ENCODE results near the gene MAP3K15. TPM values are rescaled to one million over a fixed set of nuclear protein-coding genes. Genes with fewer than 3 reads are reported as not detected.

MAP3K15 gene
- total and polyA plus RNA-seq, 10 of the 15 experiments (the other 5 are each of a cell fraction or from before 2014, with no cell fraction given) = 0.03 to 0.16 TPM; not detected in 8

DNA sequence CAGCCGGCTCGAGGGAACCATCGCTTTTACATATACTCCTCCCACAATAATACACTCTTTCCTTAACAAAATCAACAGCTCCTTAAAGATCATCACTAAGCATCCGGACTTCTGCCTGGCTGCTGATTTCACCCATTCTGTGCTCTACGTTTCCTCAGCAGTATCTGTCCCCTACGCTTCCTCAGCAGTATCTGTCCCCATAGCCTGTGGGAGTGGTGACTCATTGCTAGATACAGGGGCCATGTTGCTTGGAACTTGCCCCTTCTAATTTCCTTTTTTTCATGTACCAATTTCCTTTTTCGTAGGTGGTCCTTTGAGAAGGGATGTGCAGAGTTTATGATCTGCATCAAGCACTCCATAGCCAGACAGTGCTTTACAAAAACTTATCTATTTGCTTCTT lies 18.6 kb downstream of the MAP3K15 start:
- Histone ChIP-seq H3K4me3 (no peak overlapping the region), H3K9ac (ENCODE audit: control insufficient read depth, insufficient read depth, low read length) (no peak overlapping the region), H3K36me3 (ENCODE audit: control insufficient read depth in 2 of 2, insufficient read depth in 2 of 2, low read length in 1 of 2) (no peaks in the 10 kb centered on the region), H3K27ac (ENCODE audit: control insufficient read depth, insufficient read depth) (no peak overlapping the region), H2AFZ (ENCODE audit: control insufficient read depth, low read depth, low read length) (no peak overlapping the region), H3K9me3 (replicated peaks; ENCODE audit: control insufficient read depth, insufficient read depth, low read length) (no peaks in the 10 kb centered on the region), H4K20me1 (ENCODE audit: control insufficient read depth, insufficient read depth) (no peaks in the 10 kb centered on the region), H3K4me2 (ENCODE audit: control insufficient read depth, insufficient read depth) (no peak overlapping the region), H3K4me1 (ENCODE audit: control insufficient read depth, insufficient read depth, low read length) (no peaks in the 10 kb centered on the region), H3K79me2 (ENCODE audit: control insufficient read depth, insufficient read depth, low read length) (no peaks in the 10 kb centered on the region), H3K27me3 (replicated peaks in 1 of 2; ENCODE audit: control insufficient read depth in 2 of 2, insufficient read depth in 2 of 2, low read length in 1 of 2) (no peaks in the 10 kb centered on the region)
- SMC1A ChIA-PET (ENCODE audit: uncharacterized antibody, unreplicated experiment) = interaction anchor here (1.6 kb wide), 1 partner anchor 11 kb away, joined by 6 read pairs; no protein-coding TSS in a partner anchor
- POLR2A ChIA-PET = no interaction called here
- TF ChIP-seq FOS (IDR thresholded peaks at IDR 0.05; ENCODE audit: borderline replicate concordance, extremely low read depth, insufficient read length) = no peak
- TF ChIP-seq SMAD1 (IDR thresholded peaks at IDR 0.05; ENCODE audit: low read depth, partially characterized antibody) = no peak
- no peak for TF ChIP-seq CBX3 (IDR thresholded peaks at IDR 0.05; ENCODE audit: borderline replicate concordance, low read depth)
- TF ChIP-seq MEF2B (IDR thresholded peaks at IDR 0.05; ENCODE audit: partially characterized antibody, poor library complexity, severe bottlenecking) = no peak
- TF ChIP-seq RB1 (IDR thresholded peaks at IDR 0.05; ENCODE audit: borderline replicate concordance) = no peak
- no peak for TF ChIP-seq ZNF24 (IDR thresholded peaks at IDR 0.05)
- TF ChIP-seq EZH2 (IDR thresholded peaks at IDR 0.05; ENCODE audit: borderline replicate concordance, control insufficient read depth, low read depth, low read length) = no peak
- TF ChIP-seq, protein P1, sequence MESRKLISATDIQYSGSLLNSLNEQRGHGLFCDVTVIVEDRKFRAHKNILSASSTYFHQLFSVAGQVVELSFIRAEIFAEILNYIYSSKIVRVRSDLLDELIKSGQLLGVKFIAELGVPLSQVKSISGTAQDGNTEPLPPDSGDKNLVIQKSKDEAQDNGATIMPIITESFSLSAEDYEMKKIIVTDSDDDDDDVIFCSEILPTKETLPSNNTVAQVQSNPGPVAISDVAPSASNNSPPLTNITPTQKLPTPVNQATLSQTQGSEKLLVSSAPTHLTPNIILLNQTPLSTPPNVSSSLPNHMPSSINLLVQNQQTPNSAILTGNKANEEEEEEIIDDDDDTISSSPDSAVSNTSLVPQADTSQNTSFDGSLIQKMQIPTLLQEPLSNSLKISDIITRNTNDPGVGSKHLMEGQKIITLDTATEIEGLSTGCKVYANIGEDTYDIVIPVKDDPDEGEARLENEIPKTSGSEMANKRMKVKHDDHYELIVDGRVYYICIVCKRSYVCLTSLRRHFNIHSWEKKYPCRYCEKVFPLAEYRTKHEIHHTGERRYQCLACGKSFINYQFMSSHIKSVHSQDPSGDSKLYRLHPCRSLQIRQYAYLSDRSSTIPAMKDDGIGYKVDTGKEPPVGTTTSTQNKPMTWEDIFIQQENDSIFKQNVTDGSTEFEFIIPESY (IDR thresholded peaks at IDR 0.05) = no peak
- TF ChIP-seq, protein P2, sequence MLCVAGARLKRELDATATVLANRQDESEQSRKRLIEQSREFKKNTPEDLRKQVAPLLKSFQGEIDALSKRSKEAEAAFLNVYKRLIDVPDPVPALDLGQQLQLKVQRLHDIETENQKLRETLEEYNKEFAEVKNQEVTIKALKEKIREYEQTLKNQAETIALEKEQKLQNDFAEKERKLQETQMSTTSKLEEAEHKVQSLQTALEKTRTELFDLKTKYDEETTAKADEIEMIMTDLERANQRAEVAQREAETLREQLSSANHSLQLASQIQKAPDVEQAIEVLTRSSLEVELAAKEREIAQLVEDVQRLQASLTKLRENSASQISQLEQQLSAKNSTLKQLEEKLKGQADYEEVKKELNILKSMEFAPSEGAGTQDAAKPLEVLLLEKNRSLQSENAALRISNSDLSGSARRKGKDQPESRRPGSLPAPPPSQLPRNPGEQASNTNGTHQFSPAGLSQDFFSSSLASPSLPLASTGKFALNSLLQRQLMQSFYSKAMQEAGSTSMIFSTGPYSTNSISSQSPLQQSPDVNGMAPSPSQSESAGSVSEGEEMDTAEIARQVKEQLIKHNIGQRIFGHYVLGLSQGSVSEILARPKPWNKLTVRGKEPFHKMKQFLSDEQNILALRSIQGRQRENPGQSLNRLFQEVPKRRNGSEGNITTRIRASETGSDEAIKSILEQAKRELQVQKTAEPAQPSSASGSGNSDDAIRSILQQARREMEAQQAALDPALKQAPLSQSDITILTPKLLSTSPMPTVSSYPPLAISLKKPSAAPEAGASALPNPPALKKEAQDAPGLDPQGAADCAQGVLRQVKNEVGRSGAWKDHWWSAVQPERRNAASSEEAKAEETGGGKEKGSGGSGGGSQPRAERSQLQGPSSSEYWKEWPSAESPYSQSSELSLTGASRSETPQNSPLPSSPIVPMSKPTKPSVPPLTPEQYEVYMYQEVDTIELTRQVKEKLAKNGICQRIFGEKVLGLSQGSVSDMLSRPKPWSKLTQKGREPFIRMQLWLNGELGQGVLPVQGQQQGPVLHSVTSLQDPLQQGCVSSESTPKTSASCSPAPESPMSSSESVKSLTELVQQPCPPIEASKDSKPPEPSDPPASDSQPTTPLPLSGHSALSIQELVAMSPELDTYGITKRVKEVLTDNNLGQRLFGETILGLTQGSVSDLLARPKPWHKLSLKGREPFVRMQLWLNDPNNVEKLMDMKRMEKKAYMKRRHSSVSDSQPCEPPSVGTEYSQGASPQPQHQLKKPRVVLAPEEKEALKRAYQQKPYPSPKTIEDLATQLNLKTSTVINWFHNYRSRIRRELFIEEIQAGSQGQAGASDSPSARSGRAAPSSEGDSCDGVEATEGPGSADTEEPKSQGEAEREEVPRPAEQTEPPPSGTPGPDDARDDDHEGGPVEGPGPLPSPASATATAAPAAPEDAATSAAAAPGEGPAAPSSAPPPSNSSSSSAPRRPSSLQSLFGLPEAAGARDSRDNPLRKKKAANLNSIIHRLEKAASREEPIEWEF (IDR thresholded peaks at IDR 0.05; ENCODE audit: insufficient replicate concordance, low read depth, low read length) = no peak
- TF ChIP-seq, protein P3, sequence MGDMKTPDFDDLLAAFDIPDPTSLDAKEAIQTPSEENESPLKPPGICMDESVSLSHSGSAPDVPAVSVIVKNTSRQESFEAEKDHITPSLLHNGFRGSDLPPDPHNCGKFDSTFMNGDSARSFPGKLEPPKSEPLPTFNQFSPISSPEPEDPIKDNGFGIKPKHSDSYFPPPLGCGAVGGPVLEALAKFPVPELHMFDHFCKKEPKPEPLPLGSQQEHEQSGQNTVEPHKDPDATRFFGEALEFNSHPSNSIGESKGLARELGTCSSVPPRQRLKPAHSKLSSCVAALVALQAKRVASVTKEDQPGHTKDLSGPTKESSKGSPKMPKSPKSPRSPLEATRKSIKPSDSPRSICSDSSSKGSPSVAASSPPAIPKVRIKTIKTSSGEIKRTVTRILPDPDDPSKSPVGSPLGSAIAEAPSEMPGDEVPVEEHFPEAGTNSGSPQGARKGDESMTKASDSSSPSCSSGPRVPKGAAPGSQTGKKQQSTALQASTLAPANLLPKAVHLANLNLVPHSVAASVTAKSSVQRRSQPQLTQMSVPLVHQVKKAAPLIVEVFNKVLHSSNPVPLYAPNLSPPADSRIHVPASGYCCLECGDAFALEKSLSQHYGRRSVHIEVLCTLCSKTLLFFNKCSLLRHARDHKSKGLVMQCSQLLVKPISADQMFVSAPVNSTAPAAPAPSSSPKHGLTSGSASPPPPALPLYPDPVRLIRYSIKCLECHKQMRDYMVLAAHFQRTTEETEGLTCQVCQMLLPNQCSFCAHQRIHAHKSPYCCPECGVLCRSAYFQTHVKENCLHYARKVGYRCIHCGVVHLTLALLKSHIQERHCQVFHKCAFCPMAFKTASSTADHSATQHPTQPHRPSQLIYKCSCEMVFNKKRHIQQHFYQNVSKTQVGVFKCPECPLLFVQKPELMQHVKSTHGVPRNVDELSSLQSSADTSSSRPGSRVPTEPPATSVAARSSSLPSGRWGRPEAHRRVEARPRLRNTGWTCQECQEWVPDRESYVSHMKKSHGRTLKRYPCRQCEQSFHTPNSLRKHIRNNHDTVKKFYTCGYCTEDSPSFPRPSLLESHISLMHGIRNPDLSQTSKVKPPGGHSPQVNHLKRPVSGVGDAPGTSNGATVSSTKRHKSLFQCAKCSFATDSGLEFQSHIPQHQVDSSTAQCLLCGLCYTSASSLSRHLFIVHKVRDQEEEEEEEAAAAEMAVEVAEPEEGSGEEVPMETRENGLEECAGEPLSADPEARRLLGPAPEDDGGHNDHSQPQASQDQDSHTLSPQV (IDR thresholded peaks at IDR 0.05) = no peak
- no peak for TF ChIP-seq BACH1 (IDR thresholded peaks at IDR 0.05; ENCODE audit: borderline replicate concordance)
- no peak for TF ChIP-seq ATF7 (IDR thresholded peaks at IDR 0.05; ENCODE audit: low read depth)
- TF ChIP-seq POLR2AphosphoS2 (IDR thresholded peaks at IDR 0.05; ENCODE audit: low read depth, low read length) = no peak
- DNase-seq (ENCODE audit: low read depth, low spot score) (no peak), FAIRE-seq (no peak), ATAC-seq (no peak)
- WGBS (ENCODE audit: insufficient coverage, insufficient replicate concordance, low lambda C conversion rate, missing lambda C conversion rate) = 44% methylated on average over 7 of the region's 7 CpGs
- RAD21 ChIA-PET (ENCODE audit: unreplicated experiment) = no interaction called here
- in situ Hi-C loops (cut with MboI) = no loop called here
- CTCF ChIA-PET = no interaction called here
- no TSS peak for BruUV-seq (replicated peaks)
- intact Hi-C loops (cut with micrococcal nuclease; ENCODE audit: unreplicated experiment) = no loop called here
